ENCODE measurements around the gene CUX1. TPM values are rescaled to one million over a fixed set of nuclear protein-coding genes. Genes with fewer than 3 reads are reported as not detected.

The CUX1 gene
- total RNA-seq, 4 donors from 2014 or later, result 52.5 to 93.6 (median 63.7) TPM

- DNase-seq (ENCODE audit: low spot score in 2 of 2), result no peak
- no peak overlapping the region for H3K27ac ChIP-seq
- no peaks in the 10 kb centered on the region for H3K36me3 ChIP-seq
- H3K4me1 ChIP-seq, result peaks cover 21% of the 10 kb centered on the region
- H3K4me3 ChIP-seq, result no peak overlapping the region
- H3K27me3 ChIP-seq, result no peaks in the 10 kb centered on the region
- no peaks in the 10 kb centered on the region for H3K9me3 ChIP-seq
- 93% methylated on average over 10 of the region's 10 CpGs for WGBS
- TF ChIP-seq EP300 (IDR thresholded peaks at IDR 0.05) (no peak), POLR2AphosphoS5 (IDR thresholded peaks at IDR 0.05) (no peak), POLR2A (IDR thresholded peaks at IDR 0.05) (no peak)
- TF ChIP-seq, protein P1, sequence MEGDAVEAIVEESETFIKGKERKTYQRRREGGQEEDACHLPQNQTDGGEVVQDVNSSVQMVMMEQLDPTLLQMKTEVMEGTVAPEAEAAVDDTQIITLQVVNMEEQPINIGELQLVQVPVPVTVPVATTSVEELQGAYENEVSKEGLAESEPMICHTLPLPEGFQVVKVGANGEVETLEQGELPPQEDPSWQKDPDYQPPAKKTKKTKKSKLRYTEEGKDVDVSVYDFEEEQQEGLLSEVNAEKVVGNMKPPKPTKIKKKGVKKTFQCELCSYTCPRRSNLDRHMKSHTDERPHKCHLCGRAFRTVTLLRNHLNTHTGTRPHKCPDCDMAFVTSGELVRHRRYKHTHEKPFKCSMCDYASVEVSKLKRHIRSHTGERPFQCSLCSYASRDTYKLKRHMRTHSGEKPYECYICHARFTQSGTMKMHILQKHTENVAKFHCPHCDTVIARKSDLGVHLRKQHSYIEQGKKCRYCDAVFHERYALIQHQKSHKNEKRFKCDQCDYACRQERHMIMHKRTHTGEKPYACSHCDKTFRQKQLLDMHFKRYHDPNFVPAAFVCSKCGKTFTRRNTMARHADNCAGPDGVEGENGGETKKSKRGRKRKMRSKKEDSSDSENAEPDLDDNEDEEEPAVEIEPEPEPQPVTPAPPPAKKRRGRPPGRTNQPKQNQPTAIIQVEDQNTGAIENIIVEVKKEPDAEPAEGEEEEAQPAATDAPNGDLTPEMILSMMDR (IDR thresholded peaks at IDR 0.05), result no peak
Measured at GRCh38 chr7:101904019-101904418, 86.6 kb downstream of the CUX1 start.

GRCh38 chr7:101905203-101905865 lies 87.9 kb downstream of the CUX1 start:
- no peak overlapping the region for H3K4me3 ChIP-seq
- DNase-seq (ENCODE audit: low spot score in 2 of 2), result no peak
- WGBS, result 92% methylated on average over 17 of the region's 17 CpGs

DNA sequence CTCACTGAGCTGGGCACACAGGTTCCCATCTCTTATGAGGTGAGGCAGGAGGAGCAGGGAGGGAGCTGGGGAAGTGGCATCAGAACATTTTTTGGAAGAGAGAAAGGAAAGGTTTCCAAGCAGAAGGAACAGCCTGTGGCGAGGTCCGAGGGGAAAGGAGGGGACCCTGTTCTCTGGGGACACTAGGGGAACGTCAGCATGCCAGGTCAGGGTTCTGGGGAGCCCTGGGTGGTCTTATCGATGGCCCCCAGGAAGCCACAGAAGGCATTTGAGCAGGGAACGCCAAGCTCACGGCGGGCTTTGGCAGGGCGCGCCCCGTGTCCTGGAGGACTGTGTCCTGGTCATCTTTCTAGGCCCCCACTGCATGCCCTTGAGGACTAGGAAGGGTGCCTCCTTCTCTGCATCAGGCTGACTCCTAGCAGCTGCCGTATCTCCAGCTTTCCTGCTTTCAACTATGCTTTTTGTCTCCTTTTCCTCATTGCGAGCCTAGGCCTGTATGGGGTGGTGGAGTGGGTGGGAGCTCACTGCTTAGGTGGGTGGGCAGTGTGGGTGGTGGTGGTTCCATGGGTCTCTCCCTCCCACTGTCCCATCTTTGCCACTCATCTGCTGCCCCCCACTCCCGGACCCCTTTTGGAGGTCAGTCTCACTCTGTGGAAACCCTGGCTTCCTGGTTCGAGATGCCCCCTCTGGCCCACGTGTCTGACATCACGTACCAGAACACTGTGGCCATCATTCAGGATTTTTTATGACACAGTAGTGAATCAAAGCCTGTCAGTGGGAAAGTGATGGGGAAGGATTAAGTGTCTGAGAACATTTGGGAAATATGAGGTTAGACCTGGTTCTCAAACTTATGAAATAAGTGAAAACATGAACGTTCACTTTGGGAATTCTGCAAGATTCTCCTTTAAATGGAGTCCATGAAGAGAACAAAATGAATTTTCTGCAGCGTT lies 89.1 kb downstream of the CUX1 start:
- no peak overlapping the region for H3K4me3 ChIP-seq
- DNase-seq (ENCODE audit: low spot score in 2 of 2), result no peak
- no peak overlapping the region for H3K27ac ChIP-seq
- TF ChIP-seq POLR2A (IDR thresholded peaks at IDR 0.05) (no peak), POLR2AphosphoS5 (IDR thresholded peaks at IDR 0.05) (no peak), EP300 (IDR thresholded peaks at IDR 0.05) (no peak)
- TF ChIP-seq, protein P1 (IDR thresholded peaks at IDR 0.05), result no peak
- peaks cover 7% of the 10 kb centered on the region for H3K4me1 ChIP-seq
- WGBS, result 94% methylated on average over 17 of the region's 18 CpGs
- no peaks in the 10 kb centered on the region for H3K9me3 ChIP-seq
- H3K36me3 ChIP-seq, result no peaks in the 10 kb centered on the region
- no peaks in the 10 kb centered on the region for H3K27me3 ChIP-seq

More at GRCh38 chr7:101905203-101905865, 87.9 kb downstream of the CUX1 start:
- peaks cover 19% of the 10 kb centered on the region for H3K4me1 ChIP-seq
- TF ChIP-seq, protein P1 (IDR thresholded peaks at IDR 0.05), result no peak
- TF ChIP-seq POLR2AphosphoS5 (IDR thresholded peaks at IDR 0.05), result no peak
- TF ChIP-seq POLR2A (IDR thresholded peaks at IDR 0.05), result no peak
- TF ChIP-seq EP300 (IDR thresholded peaks at IDR 0.05), result no peak
- no peaks in the 10 kb centered on the region for H3K9me3 ChIP-seq
- H3K27me3 ChIP-seq, result no peaks in the 10 kb centered on the region
- no peak overlapping the region for H3K27ac ChIP-seq
- no peaks in the 10 kb centered on the region for H3K36me3 ChIP-seq

DNA sequence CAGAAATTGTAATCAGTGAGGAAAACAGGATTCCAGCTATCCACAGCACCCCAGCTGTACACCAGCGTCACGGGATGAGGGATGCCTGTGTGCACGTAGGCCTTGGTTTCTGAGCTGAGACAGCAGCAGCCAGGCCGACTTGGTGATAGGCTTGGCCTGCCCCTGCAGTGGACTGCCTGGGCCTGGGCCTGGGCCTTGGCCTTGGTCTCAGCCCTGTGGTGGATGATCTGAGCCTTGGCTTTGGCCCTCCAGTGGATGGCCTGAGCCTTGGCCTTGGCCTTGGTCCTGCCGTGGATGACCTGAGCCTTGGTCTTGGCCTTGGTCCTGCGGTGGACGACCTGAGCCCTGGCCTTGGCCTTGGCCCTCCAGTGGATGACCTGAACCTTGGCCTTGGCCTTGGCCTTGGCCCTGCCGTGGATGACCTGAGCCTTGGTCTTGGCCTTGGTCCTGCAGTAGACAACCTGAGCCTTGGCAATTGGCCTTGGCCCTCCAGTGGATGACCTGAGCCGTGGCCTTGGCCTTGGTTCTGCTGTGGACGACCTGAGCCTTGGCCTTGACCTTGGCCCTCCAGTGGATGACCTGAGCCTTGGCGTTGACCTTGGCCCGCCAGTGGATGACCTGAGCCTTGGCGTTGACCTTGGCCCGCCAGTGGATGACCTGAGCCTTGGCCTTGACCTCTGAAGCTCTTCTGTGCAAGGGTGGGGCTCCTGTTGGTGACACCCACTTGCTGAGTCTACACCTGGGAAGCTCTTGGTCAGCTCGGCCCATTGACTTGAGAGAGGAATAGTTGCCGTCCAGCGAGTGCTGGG lies 93.8 kb downstream of the CUX1 start:
- H3K27ac ChIP-seq, result no peak overlapping the region

More for the DNA sequence above, 93.8 kb downstream of the CUX1 start:
- 93% methylated on average over 9 of the region's 17 CpGs for WGBS
- H3K27me3 ChIP-seq, result no peaks in the 10 kb centered on the region
- peaks cover 3% of the 10 kb centered on the region for H3K36me3 ChIP-seq
- no peak overlapping the region for H3K4me3 ChIP-seq
- H3K4me1 ChIP-seq, result no peaks in the 10 kb centered on the region
- H3K9me3 ChIP-seq, result no peaks in the 10 kb centered on the region
- peak in 1 of 2 donors; percentile 67 for DNase-seq (ENCODE audit: low spot score in 2 of 2)
- TF ChIP-seq POLR2A (IDR thresholded peaks at IDR 0.05) (no peak), POLR2AphosphoS5 (IDR thresholded peaks at IDR 0.05) (no peak), EP300 (IDR thresholded peaks at IDR 0.05) (no peak)
- TF ChIP-seq, protein P1 (IDR thresholded peaks at IDR 0.05), result no peak

Data from suprapubic skin (tissue), 4 donors.